Measurements from ENCODE around the gene CLDN20. TPM values are rescaled to one million over a fixed set of nuclear protein-coding genes. Genes with fewer than 3 reads are reported as not detected.
A peak's percentile ranks its signal among the peaks of the same experiment; 100 is the strongest.

The CLDN20 gene
- total RNA-seq, 1 experiment from 2014 or later = not detected

- ATAC-seq = no peak
- ChIA-PET POLR2A (interaction anchor here (0.6 kb wide), 1 partner anchor 227 kb away, joined by 10 read pairs; no protein-coding TSS in a partner anchor), CTCF (no interaction called here)
- TF ChIP-seq CTCF (IDR thresholded peaks at IDR 0.05) (no peak), REST (IDR thresholded peaks at IDR 0.05; ENCODE audit: insufficient read depth in 1 of 2, low read depth in 2 of 2, low read length in 1 of 2) (no peak), SIN3A (IDR thresholded peaks at IDR 0.05; ENCODE audit: borderline replicate concordance, insufficient read depth, low read depth, low read length) (no peak), POLR2AphosphoS5 (IDR thresholded peaks at IDR 0.05; ENCODE audit: low read depth, low read length) (no peak), TCF7L2 (IDR thresholded peaks at IDR 0.05; ENCODE audit: low read depth, low read length) (no peak)
- H3K27me3 ChIP-seq (ENCODE audit: control insufficient read depth, insufficient read depth, low read length) = no peaks in the 10 kb centered on the region
- H3K4me1 ChIP-seq (ENCODE audit: control insufficient read depth, insufficient read depth, low read length) = no peaks in the 10 kb centered on the region
- H3K36me3 ChIP-seq (ENCODE audit: control insufficient read depth, insufficient read depth, low read length) = no peaks in the 10 kb centered on the region
- in situ Hi-C loops (cut with HindIII; ENCODE audit: low pct_unique_long_range_greater_than_20kb, low sequenced_read_pairs) (no loop called here), intact Hi-C loops (cut with micrococcal nuclease; ENCODE audit: unreplicated experiment) (no loop called here)
- no peaks in the 10 kb centered on the region for H3K9me3 ChIP-seq (ENCODE audit: control insufficient read depth, insufficient read depth, low read depth, low read length)
- DNase-seq (ENCODE audit: low read depth, low spot score) = no peak
- BruUV-seq (replicated peaks) = no TSS peak
- no peak overlapping the region; the same call in 1 of the 2 replicates for H3K27ac ChIP-seq (ENCODE audit: low read length)
- H3K4me3 ChIP-seq (ENCODE audit: low read depth in 2 of 2, low read length in 2 of 2) = no peak overlapping the region
Measured at GRCh38 chr6:155237613-155238012, 26.2 kb upstream of the CLDN20 start.

- CTCF ChIA-PET = no interaction called here
- ATAC-seq = no peak
- no TSS peak for BruUV-seq (replicated peaks)
Measured at GRCh38 chr6:155240905-155241600, 22.8 kb upstream of the CLDN20 start.

More at GRCh38 chr6:155240905-155241600, 22.8 kb upstream of the CLDN20 start:
- Histone ChIP-seq H3K9me3 (ENCODE audit: control insufficient read depth, insufficient read depth, low read depth, low read length) (no peaks in the 10 kb centered on the region), H3K27me3 (ENCODE audit: control insufficient read depth, insufficient read depth, low read length) (no peaks in the 10 kb centered on the region), H3K4me1 (ENCODE audit: control insufficient read depth, insufficient read depth, low read length) (no peaks in the 10 kb centered on the region), H3K27ac (ENCODE audit: low read length) (peak overlapping the region; percentile 55), H3K4me3 (ENCODE audit: low read depth in 2 of 2, low read length in 2 of 2) (no peak overlapping the region), H3K36me3 (ENCODE audit: control insufficient read depth, insufficient read depth, low read length) (no peaks in the 10 kb centered on the region; the same call in none of the 2 replicates)
- in situ Hi-C loops (cut with HindIII; ENCODE audit: low pct_unique_long_range_greater_than_20kb, low sequenced_read_pairs) = no loop called here
- intact Hi-C loops (cut with micrococcal nuclease; ENCODE audit: unreplicated experiment) = no loop called here
- POLR2A ChIA-PET = no interaction called here
- no peak for DNase-seq (ENCODE audit: low read depth, low spot score)
- no peak for TF ChIP-seq REST (IDR thresholded peaks at IDR 0.05; ENCODE audit: insufficient read depth in 1 of 2, low read depth in 2 of 2, low read length in 1 of 2)
- TF ChIP-seq SIN3A (IDR thresholded peaks at IDR 0.05; ENCODE audit: borderline replicate concordance, insufficient read depth, low read depth, low read length) = no peak
- no peak for TF ChIP-seq TCF7L2 (IDR thresholded peaks at IDR 0.05; ENCODE audit: low read depth, low read length)
- TF ChIP-seq CTCF (IDR thresholded peaks at IDR 0.05) = no peak
- TF ChIP-seq POLR2AphosphoS5 (IDR thresholded peaks at IDR 0.05; ENCODE audit: low read depth, low read length) = no peak

Data from Panc1 (cell line).